AG20443 (cell line): ENCODE measurements around the gene CCNY.
"Not testable (repeated sequence)": the region's sequence is repeated elsewhere in the genome, so short reads cannot be mapped to it uniquely, and the experiment has no call there.

ENCODE experiments used
- DNase-seq: peaks from one replicate; pipeline ENCODE4 v3.0.0; 2012; ENCODE audit warnings: low spot score, mixed read lengths

CCNY gene

GRCh38 chr10:35518187-35518586, 181.9 kb downstream of the CCNY start:
- DNase-seq, result not testable (repeated sequence)

GRCh38 chr10:35520996-35521395, 184.7 kb downstream of the CCNY start:
- no peak for DNase-seq

GRCh38 chr10:35523670-35524225, 187.4 kb downstream of the CCNY start:
- DNase-seq, result no peak

GRCh38 chr10:35526746-35527145, 190.4 kb downstream of the CCNY start:
- DNase-seq, result no peak

GRCh38 chr10:35532141-35532540, 195.8 kb downstream of the CCNY start:
- no peak for DNase-seq

GRCh38 chr10:35533565-35533964, 197.3 kb downstream of the CCNY start:
- DNase-seq, result no peak

- no peak for DNase-seq
These were observed 198.8 kb downstream of the CCNY start for GRCh38 chr10:35535136-35535535.

GRCh38 chr10:35536789-35537188, 200.5 kb downstream of the CCNY start:
- DNase-seq, result no peak

- DNase-seq, result not testable (repeated sequence)
These were observed 201.6 kb downstream of the CCNY start for GRCh38 chr10:35537925-35538324.

- no peak for DNase-seq
These were observed 204.2 kb downstream of the CCNY start for GRCh38 chr10:35540296-35541164.

- no peak for DNase-seq
These were observed 205.4 kb downstream of the CCNY start for GRCh38 chr10:35541720-35542119.

GRCh38 chr10:35542303-35542702, 206.0 kb downstream of the CCNY start:
- DNase-seq, result no peak

- no peak for DNase-seq
These were observed 208.9 kb downstream of the CCNY start for GRCh38 chr10:35545079-35545657.

- no peak for DNase-seq
These were observed 209.7 kb downstream of the CCNY start for GRCh38 chr10:35545878-35546590.

- DNase-seq, result peak; percentile 38
These were observed 210.5 kb downstream of the CCNY start for GRCh38 chr10:35546824-35547225.

GRCh38 chr10:35552650-35553342, 216.5 kb downstream of the CCNY start:
- DNase-seq, result no peak

GRCh38 chr10:35554036-35554435, 217.7 kb downstream of the CCNY start:
- DNase-seq, result no peak

- no peak for DNase-seq
These were observed 218.2 kb downstream of the CCNY start for GRCh38 chr10:35554461-35555056.

- DNase-seq, result no peak
These were observed 219.9 kb downstream of the CCNY start for GRCh38 chr10:35555962-35556930.

GRCh38 chr10:35558276-35558675, 222.0 kb downstream of the CCNY start:
- no peak for DNase-seq
